ENCODE measurements around the gene AFAP1. TPM values are rescaled to one million over a fixed set of nuclear protein-coding genes. Genes with fewer than 3 reads are reported as not detected.

Gene AFAP1
- total RNA-seq, 1 experiment from 2014 or later, result 32.9 TPM

- DNase-seq (ENCODE audit: low spot score), result no peak
Measured at GRCh38 chr4:7894677-7895181, 44.9 kb downstream of the AFAP1 start.

GRCh38 chr4:7894098-7894676 is 45.5 kb downstream of the AFAP1 start:
- DNase-seq (ENCODE audit: low spot score), result no peak

- peak; percentile 35 for DNase-seq (ENCODE audit: low spot score)
Measured at GRCh38 chr4:7893539-7893938, 46.1 kb downstream of the AFAP1 start.

- DNase-seq (ENCODE audit: low spot score), result peak; percentile 95
Measured at GRCh38 chr4:7892212-7893019, 47.2 kb downstream of the AFAP1 start.

- peak; percentile 94 for DNase-seq (ENCODE audit: low spot score)
Measured at GRCh38 chr4:7890635-7891393, 48.8 kb downstream of the AFAP1 start.

GRCh38 chr4:7887436-7887835 is 52.2 kb downstream of the AFAP1 start:
- no peak for DNase-seq (ENCODE audit: low spot score)

- no peak for DNase-seq (ENCODE audit: low spot score)
Measured at GRCh38 chr4:7886007-7886973, 53.4 kb downstream of the AFAP1 start.

- no peak for DNase-seq (ENCODE audit: low spot score)
Measured at GRCh38 chr4:7885216-7886006, 54.2 kb downstream of the AFAP1 start.

GRCh38 chr4:7880683-7881082 is 59.0 kb downstream of the AFAP1 start:
- DNase-seq (ENCODE audit: low spot score), result peak; percentile 13

GRCh38 chr4:7879127-7879526 is 60.5 kb downstream of the AFAP1 start:
- DNase-seq (ENCODE audit: low spot score), result no peak

GRCh38 chr4:7878323-7878722 is 61.3 kb downstream of the AFAP1 start:
- DNase-seq (ENCODE audit: low spot score), result no peak

GRCh38 chr4:7877176-7877575 is 62.5 kb downstream of the AFAP1 start:
- no peak for DNase-seq (ENCODE audit: low spot score)

GRCh38 chr4:7876201-7876875 is 63.3 kb downstream of the AFAP1 start:
- DNase-seq (ENCODE audit: low spot score), result peak; percentile 77

- DNase-seq (ENCODE audit: low spot score), result no peak
Measured at GRCh38 chr4:7874838-7875237, 64.8 kb downstream of the AFAP1 start.

- no peak for DNase-seq (ENCODE audit: low spot score)
Measured at GRCh38 chr4:7873881-7874280, 65.8 kb downstream of the AFAP1 start.

GRCh38 chr4:7872264-7872771 is 67.3 kb downstream of the AFAP1 start:
- no peak for DNase-seq (ENCODE audit: low spot score)

- DNase-seq (ENCODE audit: low spot score), result no peak
Measured at GRCh38 chr4:7871356-7871755, 68.3 kb downstream of the AFAP1 start.

GRCh38 chr4:7868892-7869471 is 70.7 kb downstream of the AFAP1 start:
- no peak for DNase-seq (ENCODE audit: low spot score)

GRCh38 chr4:7868436-7868775 is 71.3 kb downstream of the AFAP1 start:
- DNase-seq (ENCODE audit: low spot score), result no peak
